ENCODE data around the gene ATPAF1.

DNA sequence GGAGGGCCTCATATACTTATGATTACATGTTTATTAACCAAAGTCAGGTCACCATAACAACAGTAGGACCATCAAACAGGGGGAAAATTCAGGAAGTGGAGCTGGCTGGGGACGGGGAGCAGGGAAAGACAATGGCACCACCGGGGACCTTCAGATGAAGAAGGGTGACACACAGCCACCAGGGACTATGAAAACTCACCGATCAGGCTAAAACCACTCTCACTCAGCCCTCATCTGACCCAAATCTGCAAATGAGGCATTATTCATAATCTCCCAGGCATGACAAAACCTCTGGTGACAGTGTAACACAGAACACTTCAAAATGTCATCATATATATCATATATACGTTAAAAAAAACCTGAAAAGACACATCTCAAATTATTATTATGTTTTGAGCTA lies 75.3 kb downstream of the ATPAF1 start:
- TF ChIP-seq, protein P1, sequence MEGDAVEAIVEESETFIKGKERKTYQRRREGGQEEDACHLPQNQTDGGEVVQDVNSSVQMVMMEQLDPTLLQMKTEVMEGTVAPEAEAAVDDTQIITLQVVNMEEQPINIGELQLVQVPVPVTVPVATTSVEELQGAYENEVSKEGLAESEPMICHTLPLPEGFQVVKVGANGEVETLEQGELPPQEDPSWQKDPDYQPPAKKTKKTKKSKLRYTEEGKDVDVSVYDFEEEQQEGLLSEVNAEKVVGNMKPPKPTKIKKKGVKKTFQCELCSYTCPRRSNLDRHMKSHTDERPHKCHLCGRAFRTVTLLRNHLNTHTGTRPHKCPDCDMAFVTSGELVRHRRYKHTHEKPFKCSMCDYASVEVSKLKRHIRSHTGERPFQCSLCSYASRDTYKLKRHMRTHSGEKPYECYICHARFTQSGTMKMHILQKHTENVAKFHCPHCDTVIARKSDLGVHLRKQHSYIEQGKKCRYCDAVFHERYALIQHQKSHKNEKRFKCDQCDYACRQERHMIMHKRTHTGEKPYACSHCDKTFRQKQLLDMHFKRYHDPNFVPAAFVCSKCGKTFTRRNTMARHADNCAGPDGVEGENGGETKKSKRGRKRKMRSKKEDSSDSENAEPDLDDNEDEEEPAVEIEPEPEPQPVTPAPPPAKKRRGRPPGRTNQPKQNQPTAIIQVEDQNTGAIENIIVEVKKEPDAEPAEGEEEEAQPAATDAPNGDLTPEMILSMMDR (IDR thresholded peaks at IDR 0.05) = no peak
- no peak for TF ChIP-seq MAZ (IDR thresholded peaks at IDR 0.05; ENCODE audit: borderline replicate concordance, low read depth, low read length)
